Measurements from ENCODE around the gene SLC12A2.

SLC12A2 gene

DNA sequence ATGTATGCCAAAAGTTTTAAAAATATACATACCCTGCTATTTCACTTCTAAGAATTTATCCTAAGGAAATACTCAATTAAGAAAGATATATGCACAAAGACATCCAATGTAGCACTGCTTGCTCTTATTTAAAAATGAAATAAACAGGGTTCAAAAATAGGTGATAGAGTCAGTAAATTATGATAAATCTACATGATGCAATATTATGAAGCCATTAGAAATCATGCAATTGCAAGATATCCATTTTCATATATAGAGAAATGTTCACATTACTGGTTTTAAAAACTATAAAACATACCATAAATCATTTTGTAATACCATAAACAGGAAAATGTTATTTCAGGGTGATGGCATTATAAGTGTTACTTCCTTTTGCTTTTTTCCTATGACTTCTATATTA lies 8.6 kb upstream of the SLC12A2 start:
- ATAC-seq (ENCODE audit: insufficient read depth, low read depth) = no peak
- H3K27ac ChIP-seq (ENCODE audit: low read length) = no peak overlapping the region
- TF ChIP-seq EZH2 (IDR thresholded peaks at IDR 0.05; ENCODE audit: borderline replicate concordance, low read depth, low read length, severe bottlenecking) = no peak
- TF ChIP-seq, protein P1, sequence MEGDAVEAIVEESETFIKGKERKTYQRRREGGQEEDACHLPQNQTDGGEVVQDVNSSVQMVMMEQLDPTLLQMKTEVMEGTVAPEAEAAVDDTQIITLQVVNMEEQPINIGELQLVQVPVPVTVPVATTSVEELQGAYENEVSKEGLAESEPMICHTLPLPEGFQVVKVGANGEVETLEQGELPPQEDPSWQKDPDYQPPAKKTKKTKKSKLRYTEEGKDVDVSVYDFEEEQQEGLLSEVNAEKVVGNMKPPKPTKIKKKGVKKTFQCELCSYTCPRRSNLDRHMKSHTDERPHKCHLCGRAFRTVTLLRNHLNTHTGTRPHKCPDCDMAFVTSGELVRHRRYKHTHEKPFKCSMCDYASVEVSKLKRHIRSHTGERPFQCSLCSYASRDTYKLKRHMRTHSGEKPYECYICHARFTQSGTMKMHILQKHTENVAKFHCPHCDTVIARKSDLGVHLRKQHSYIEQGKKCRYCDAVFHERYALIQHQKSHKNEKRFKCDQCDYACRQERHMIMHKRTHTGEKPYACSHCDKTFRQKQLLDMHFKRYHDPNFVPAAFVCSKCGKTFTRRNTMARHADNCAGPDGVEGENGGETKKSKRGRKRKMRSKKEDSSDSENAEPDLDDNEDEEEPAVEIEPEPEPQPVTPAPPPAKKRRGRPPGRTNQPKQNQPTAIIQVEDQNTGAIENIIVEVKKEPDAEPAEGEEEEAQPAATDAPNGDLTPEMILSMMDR (IDR thresholded peaks at IDR 0.05; ENCODE audit: borderline replicate concordance, extremely low read depth, low read length, poor library complexity, severe bottlenecking) = no peak
- no peak overlapping the region for H3K9ac ChIP-seq (ENCODE audit: low read depth, low read length)
- no peaks in the 10 kb centered on the region for H3K9me3 ChIP-seq (ENCODE audit: insufficient read depth, low read length, severe bottlenecking)
- H3K27me3 ChIP-seq (ENCODE audit: insufficient read depth, low read length, poor library complexity) = no peaks in the 10 kb centered on the region
- DNase-seq = no peak
- no peak overlapping the region for H3K4me3 ChIP-seq (ENCODE audit: low read depth in 1 of 2, low read length in 2 of 2)
- no peak overlapping the region for H3K4me2 ChIP-seq (ENCODE audit: insufficient read depth, low read length)
- H4K20me1 ChIP-seq (ENCODE audit: insufficient read depth, low read length) = no peaks in the 10 kb centered on the region
- peaks cover 16% of the 10 kb centered on the region for H3K4me1 ChIP-seq (ENCODE audit: insufficient read depth, low read length)
- H3K79me2 ChIP-seq (ENCODE audit: insufficient read depth, low read length) = peaks cover 14% of the 10 kb centered on the region; the same call in 1 of the 2 replicates
- no peaks in the 10 kb centered on the region; the same call in 1 of the 2 replicates for H3K36me3 ChIP-seq (ENCODE audit: insufficient read depth, low read length)
- H2AFZ ChIP-seq (ENCODE audit: low read depth, low read length) = no peak overlapping the region

DNA sequence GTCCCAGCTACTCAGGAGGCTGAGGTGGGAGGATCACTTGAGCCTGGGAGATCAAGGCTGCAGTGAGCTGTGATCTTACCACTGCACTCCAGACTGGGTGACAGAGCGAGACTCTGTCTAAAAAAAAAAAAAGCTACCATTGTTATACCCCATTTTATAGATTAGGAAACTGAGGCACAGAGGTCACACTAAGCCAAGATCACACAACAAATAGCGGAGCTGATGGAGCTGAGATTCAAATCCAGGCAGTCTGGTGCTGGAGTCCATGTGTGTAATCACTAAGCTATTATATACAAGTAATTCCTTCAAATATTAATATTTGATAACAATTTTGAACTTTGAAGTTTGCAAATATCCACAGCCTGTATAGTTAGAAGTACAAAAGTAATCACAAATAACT lies 6.0 kb upstream of the SLC12A2 start:
- H3K4me3 ChIP-seq (ENCODE audit: low read depth in 1 of 2, low read length in 2 of 2) = no peak overlapping the region
- H3K27me3 ChIP-seq (ENCODE audit: insufficient read depth, low read length, poor library complexity) = no peaks in the 10 kb centered on the region
- no peaks in the 10 kb centered on the region for H3K9me3 ChIP-seq (ENCODE audit: insufficient read depth, low read length, severe bottlenecking)
- peaks cover 34% of the 10 kb centered on the region for H3K79me2 ChIP-seq (ENCODE audit: insufficient read depth, low read length)
- H3K9ac ChIP-seq (ENCODE audit: low read depth, low read length) = no peak overlapping the region
- H2AFZ ChIP-seq (ENCODE audit: low read depth, low read length) = no peak overlapping the region
- no peak overlapping the region for H3K27ac ChIP-seq (ENCODE audit: low read length)
- H3K36me3 ChIP-seq (ENCODE audit: insufficient read depth, low read length) = no peaks in the 10 kb centered on the region; the same call in 1 of the 2 replicates
- H3K4me2 ChIP-seq (ENCODE audit: insufficient read depth, low read length) = no peak overlapping the region
- no peaks in the 10 kb centered on the region for H4K20me1 ChIP-seq (ENCODE audit: insufficient read depth, low read length)
- DNase-seq = no peak
- no peak for TF ChIP-seq EZH2 (IDR thresholded peaks at IDR 0.05; ENCODE audit: borderline replicate concordance, low read depth, low read length, severe bottlenecking)
- TF ChIP-seq, protein P1 (IDR thresholded peaks at IDR 0.05; ENCODE audit: borderline replicate concordance, extremely low read depth, low read length, poor library complexity, severe bottlenecking) = no peak
- ATAC-seq (ENCODE audit: insufficient read depth, low read depth) = no peak
- peaks cover 41% of the 10 kb centered on the region for H3K4me1 ChIP-seq (ENCODE audit: insufficient read depth, low read length)

DNA sequence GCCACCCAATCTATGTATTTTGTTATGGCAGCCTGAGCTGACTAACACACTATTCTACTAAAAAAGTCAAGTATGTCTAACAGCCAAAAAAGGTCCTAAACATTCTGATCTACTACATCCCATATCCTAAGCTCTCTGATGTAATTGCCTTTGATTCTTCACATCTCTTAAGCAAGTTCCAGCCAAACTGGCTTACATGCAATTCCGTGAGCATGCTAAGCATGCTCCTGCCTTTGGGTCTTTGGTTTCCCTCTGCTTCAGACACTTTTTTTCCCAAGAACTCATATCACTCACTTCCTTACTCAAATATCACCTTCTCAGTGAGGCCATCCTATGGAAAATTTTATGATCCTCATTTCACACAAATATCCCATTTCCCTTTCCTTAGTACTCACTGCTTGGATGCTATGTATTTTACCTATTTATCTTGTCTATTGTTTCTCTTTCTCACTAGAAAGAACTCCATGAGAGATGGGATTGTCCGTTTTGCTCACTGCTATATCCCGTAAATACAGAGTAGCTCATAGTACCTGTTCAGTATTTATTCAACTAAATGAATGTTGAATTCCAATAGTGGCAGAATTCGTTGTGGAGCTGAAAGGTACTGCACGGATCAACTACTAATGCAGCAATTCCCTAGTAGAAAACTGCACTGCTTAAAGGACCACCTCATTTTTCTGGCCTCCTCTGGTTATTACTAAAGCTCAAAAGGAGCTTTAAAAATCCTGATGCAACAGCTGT lies 2.3 kb upstream of the SLC12A2 start:
- Histone ChIP-seq H3K79me2 (ENCODE audit: insufficient read depth, low read length) (peaks cover 54% of the 10 kb centered on the region), H3K9ac (ENCODE audit: low read depth, low read length) (peak overlapping the region; percentile 94), H3K4me2 (ENCODE audit: insufficient read depth, low read length) (peak overlapping the region; percentile 100), H3K27ac (ENCODE audit: low read length) (peak overlapping the region; percentile 53), H3K9me3 (ENCODE audit: insufficient read depth, low read length, severe bottlenecking) (no peaks in the 10 kb centered on the region), H2AFZ (ENCODE audit: low read depth, low read length) (peak overlapping the region; percentile 38; the same call in 1 of the 2 replicates), H3K36me3 (ENCODE audit: insufficient read depth, low read length) (no peaks in the 10 kb centered on the region; the same call in 1 of the 2 replicates), H3K27me3 (ENCODE audit: insufficient read depth, low read length, poor library complexity) (no peaks in the 10 kb centered on the region), H3K4me3 (ENCODE audit: low read depth in 1 of 2, low read length in 2 of 2) (peak overlapping the region; percentile 35 to 77; a peak in 3 of 4 replicates), H3K4me1 (ENCODE audit: insufficient read depth, low read length) (peaks cover 64% of the 10 kb centered on the region), H4K20me1 (ENCODE audit: insufficient read depth, low read length) (peaks cover 15% of the 10 kb centered on the region; the same call in 1 of the 2 replicates)
- no peak for TF ChIP-seq EZH2 (IDR thresholded peaks at IDR 0.05; ENCODE audit: borderline replicate concordance, low read depth, low read length, severe bottlenecking)
- TF ChIP-seq, protein P1 (IDR thresholded peaks at IDR 0.05; ENCODE audit: borderline replicate concordance, extremely low read depth, low read length, poor library complexity, severe bottlenecking) = peak; percentile 5
- DNase-seq = no peak
- no peak for ATAC-seq (ENCODE audit: insufficient read depth, low read depth)
